GM12891 (cell line): ENCODE data around the gene KRT6C.
"Not testable (repeated sequence)": the region's sequence is repeated elsewhere in the genome, so short reads cannot be mapped to it uniquely, and the experiment has no call there.

ENCODE experiments used
- PAX5 ChIP-seq: IDR thresholded peaks from 2 replicates; pipeline ENCODE4 v1.6.1; 2011; ENCODE audit warnings: low read length, moderate library complexity, mild to moderate bottlenecking; ENCODE audit not compliant: insufficient read depth, severe bottlenecking
- POLR2A ChIP-seq: IDR thresholded peaks from 2 replicates; pipeline ENCODE4 v1.6.1; 2011; ENCODE audit warnings: low read depth, low read length, control low read depth
- POLR2AphosphoS5 ChIP-seq: IDR thresholded peaks from 2 replicates; pipeline ENCODE4 v1.6.1; 2011; ENCODE audit warnings: low read depth, low read length, control low read depth
- POU2F2 ChIP-seq: IDR thresholded peaks from 2 replicates; pipeline ENCODE4 v1.6.1; 2011; ENCODE audit warnings: low read depth, mild to moderate bottlenecking, control low read depth, low read length, moderate library complexity
- SPI1 ChIP-seq: IDR thresholded peaks from 2 replicates; pipeline ENCODE4 v1.6.1; 2011; ENCODE audit warnings: low read depth, low read length, control low read depth
- TAF1 ChIP-seq: IDR thresholded peaks from 2 replicates; pipeline ENCODE4 v1.6.1; 2011; ENCODE audit warnings: low read depth, low read length, control low read depth

DNA sequence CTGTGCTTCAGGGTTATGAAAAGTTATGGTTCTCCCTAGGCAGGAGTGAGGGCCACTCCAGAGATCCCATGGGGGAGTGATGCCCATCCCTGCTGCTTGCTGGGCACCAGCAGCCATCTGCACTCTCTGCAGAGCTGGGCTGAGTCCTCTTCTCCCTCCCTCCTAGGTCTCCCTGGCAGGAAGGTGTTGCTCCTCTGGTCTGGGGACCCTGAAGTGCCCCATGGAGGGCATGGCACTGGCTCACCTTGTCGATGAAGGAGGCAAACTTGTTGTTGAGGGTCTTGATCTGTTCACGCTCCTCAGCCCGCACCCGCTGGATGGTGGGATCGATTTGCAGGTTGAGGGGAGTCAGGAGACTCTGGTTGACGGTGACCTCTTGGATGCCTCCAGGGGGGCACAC lies 18.8 kb upstream of the KRT6C start:
- not testable (repeated sequence) for TF ChIP-seq POLR2AphosphoS5, TAF1, POLR2A, SPI1, PAX5, POU2F2
